OCI-LY3 (cell line): Measurements from ENCODE around the gene WDFY1.

Source experiments
- H2AFZ ChIP-seq: fragments of 200-600, 300-600 bp; shearing (Covaris generic); 2 replicates; pipeline ENCODE4 v1.6.0; 2014; ENCODE audit warnings: antibody characterized with exemption, low read depth, low read length
- H3K27ac ChIP-seq: fragments of 200-600, 300-600 bp; sonication (generic); 2 replicates; pipeline ENCODE4 v1.5.1; 2014; ENCODE audit warnings: mild to moderate bottlenecking, low read length, moderate library complexity, mixed read lengths
- H3K27me3 ChIP-seq: fragments of 200-600, 300-600 bp; sonication (generic); 2 replicates; pipeline ENCODE4 v1.6.1; 2014; ENCODE audit warnings: low read depth, low read length, mixed read lengths
- H3K36me3 ChIP-seq: fragments of 200-600, 300-600 bp; sonication (generic); replicated peaks from 2 replicates; pipeline ENCODE3; 2014; ENCODE audit warnings: low read depth, low read length, mixed read lengths
- H3K4me1 ChIP-seq: fragments of 300-600, 200-600 bp; sonication (generic); 2 replicates; pipeline ENCODE4 v1.6.1; 2014; ENCODE audit warnings: low read length, mixed read lengths
- H3K4me2 ChIP-seq: fragments of 200-600, 300-600 bp; sonication (generic); 2 replicates; pipeline ENCODE4 v1.6.1; 2014; ENCODE audit warnings: low read length, mixed read lengths
- H3K4me3 ChIP-seq: fragments of 300-600, 200-600 bp; sonication (generic); 2 replicates; pipeline ENCODE4 v1.5.1; 2014; ENCODE audit warnings: antibody characterized with exemption, mild to moderate bottlenecking, low read length, moderate library complexity
- H3K79me2 ChIP-seq: fragments of 300-600, 200-600 bp; shearing (Covaris generic); 2 replicates; pipeline ENCODE4 v1.6.1; 2014; ENCODE audit warnings: mild to moderate bottlenecking, low read length, mixed read lengths
- H3K9ac ChIP-seq: fragments of 300-600, 200-600 bp; shearing (Covaris generic); 2 replicates; pipeline ENCODE4 v1.6.0; 2014; ENCODE audit warnings: mild to moderate bottlenecking, low read length, moderate library complexity
- H3K9me3 ChIP-seq: fragments of 200-600, 300-600 bp; shearing (Covaris generic); 2 replicates; pipeline ENCODE4 v1.6.1; 2014; ENCODE audit warnings: low read length, mixed read lengths; ENCODE audit not compliant: insufficient read depth
- H4K20me1 ChIP-seq: fragments of 200-600, 300-600 bp; sonication (generic); 2 replicates; pipeline ENCODE4 v1.6.1; 2016; ENCODE audit warnings: low read length, mixed read lengths; ENCODE audit not compliant: insufficient read depth
- CTCF ChIP-seq: fragments of 200-600, 300-600 bp; sonication (generic); IDR thresholded peaks from 2 replicates; pipeline ENCODE4 v1.5.1; 2014; ENCODE audit warnings: antibody characterized with exemption, low read length, low read depth
- EZH2phosphoT487 ChIP-seq: fragments of 200-600 bp; shearing (Covaris generic); IDR thresholded peaks from 2 replicates; pipeline ENCODE4 v1.6.1; 2018; ENCODE audit warnings: antibody characterized with exemption, mixed run types, low read depth

WDFY1 gene

GRCh38 chr2:223989856-223990232, 44.7 kb upstream of the WDFY1 start:
- no peak overlapping the region for H2AFZ ChIP-seq
- no peaks in the 10 kb centered on the region for H3K27me3 ChIP-seq
- H3K9me3 ChIP-seq, result no peaks in the 10 kb centered on the region
- no peaks in the 10 kb centered on the region for H4K20me1 ChIP-seq
- H3K27ac ChIP-seq, result no peak overlapping the region
- no peak for TF ChIP-seq CTCF
- no peak for TF ChIP-seq EZH2phosphoT487
- no peaks in the 10 kb centered on the region for H3K36me3 ChIP-seq
- no peak overlapping the region for H3K4me2 ChIP-seq
- no peak overlapping the region for H3K9ac ChIP-seq
- H3K79me2 ChIP-seq, result no peaks in the 10 kb centered on the region
- H3K4me3 ChIP-seq, result no peak overlapping the region
- no peaks in the 10 kb centered on the region for H3K4me1 ChIP-seq

DNA sequence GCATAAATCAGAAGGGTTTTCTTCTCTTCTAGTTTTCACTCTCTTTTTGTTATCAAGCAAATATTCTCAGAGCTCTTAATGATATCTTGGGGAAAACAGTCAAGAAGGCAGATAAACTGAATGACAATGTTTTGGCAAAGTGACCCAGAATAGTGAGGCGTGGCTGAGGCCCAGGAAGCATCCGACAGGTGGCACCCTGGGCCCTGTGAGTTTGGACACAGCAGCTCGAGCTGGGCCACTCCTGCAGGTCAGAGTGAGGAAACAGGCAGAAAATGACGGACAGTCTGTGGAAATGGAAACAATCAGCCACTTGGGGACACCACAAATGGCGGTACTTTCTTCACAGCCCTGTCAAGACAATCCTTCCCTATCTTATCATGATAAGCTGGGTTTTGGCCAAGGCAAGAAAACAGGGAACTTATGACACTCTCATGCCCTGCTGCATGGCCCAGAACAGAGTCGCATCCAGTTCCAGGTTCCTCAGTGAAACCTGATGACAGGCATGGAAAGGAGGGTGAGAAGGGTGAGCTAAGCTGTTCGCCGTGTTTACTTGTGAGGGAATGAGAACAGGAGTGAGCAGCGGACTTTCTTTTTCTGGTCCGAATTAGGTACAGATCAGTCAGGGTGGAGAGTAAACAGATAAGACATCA, 44.2 kb upstream of the WDFY1 start:
- H3K4me1 ChIP-seq, result no peaks in the 10 kb centered on the region
- H3K27ac ChIP-seq, result no peak overlapping the region
- H3K4me2 ChIP-seq, result no peak overlapping the region
- no peak overlapping the region for H3K9ac ChIP-seq
- no peaks in the 10 kb centered on the region for H3K27me3 ChIP-seq
- H2AFZ ChIP-seq, result no peak overlapping the region
- H3K4me3 ChIP-seq, result no peak overlapping the region
- H3K9me3 ChIP-seq, result no peaks in the 10 kb centered on the region
- H3K79me2 ChIP-seq, result no peaks in the 10 kb centered on the region
- H3K36me3 ChIP-seq, result no peaks in the 10 kb centered on the region
- H4K20me1 ChIP-seq, result no peaks in the 10 kb centered on the region
- no peak for TF ChIP-seq EZH2phosphoT487
- peak; percentile 39 for TF ChIP-seq CTCF

GRCh38 chr2:223981241-223981640, 36.1 kb upstream of the WDFY1 start:
- no peak overlapping the region for H3K4me2 ChIP-seq
- no peaks in the 10 kb centered on the region for H3K79me2 ChIP-seq
- TF ChIP-seq EZH2phosphoT487 (no peak), CTCF (no peak)
- no peaks in the 10 kb centered on the region for H3K36me3 ChIP-seq
- no peak overlapping the region for H2AFZ ChIP-seq
- H3K27me3 ChIP-seq, result no peaks in the 10 kb centered on the region
- no peak overlapping the region for H3K9ac ChIP-seq
- no peaks in the 10 kb centered on the region for H3K9me3 ChIP-seq
- H3K4me1 ChIP-seq, result no peaks in the 10 kb centered on the region
- H3K27ac ChIP-seq, result no peak overlapping the region
- no peak overlapping the region for H3K4me3 ChIP-seq
- no peaks in the 10 kb centered on the region for H4K20me1 ChIP-seq

GRCh38 chr2:223980803-223981202, 35.7 kb upstream of the WDFY1 start:
- no peak overlapping the region for H3K9ac ChIP-seq
- no peaks in the 10 kb centered on the region for H3K4me1 ChIP-seq
- no peaks in the 10 kb centered on the region for H3K9me3 ChIP-seq
- H2AFZ ChIP-seq, result no peak overlapping the region
- TF ChIP-seq CTCF (no peak), EZH2phosphoT487 (no peak)
- no peaks in the 10 kb centered on the region for H3K36me3 ChIP-seq
- no peaks in the 10 kb centered on the region for H4K20me1 ChIP-seq
- H3K79me2 ChIP-seq, result no peaks in the 10 kb centered on the region
- no peaks in the 10 kb centered on the region for H3K27me3 ChIP-seq
- H3K4me2 ChIP-seq, result no peak overlapping the region
- H3K27ac ChIP-seq, result no peak overlapping the region
- H3K4me3 ChIP-seq, result no peak overlapping the region
